ENCODE data around the gene OCIAD2.
"Not testable (repeated sequence)": the region's sequence is repeated elsewhere in the genome, so short reads cannot be mapped to it uniquely, and the experiment has no call there.

Gene OCIAD2, protein sequence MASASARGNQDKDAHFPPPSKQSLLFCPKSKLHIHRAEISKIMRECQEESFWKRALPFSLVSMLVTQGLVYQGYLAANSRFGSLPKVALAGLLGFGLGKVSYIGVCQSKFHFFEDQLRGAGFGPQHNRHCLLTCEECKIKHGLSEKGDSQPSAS

DNA sequence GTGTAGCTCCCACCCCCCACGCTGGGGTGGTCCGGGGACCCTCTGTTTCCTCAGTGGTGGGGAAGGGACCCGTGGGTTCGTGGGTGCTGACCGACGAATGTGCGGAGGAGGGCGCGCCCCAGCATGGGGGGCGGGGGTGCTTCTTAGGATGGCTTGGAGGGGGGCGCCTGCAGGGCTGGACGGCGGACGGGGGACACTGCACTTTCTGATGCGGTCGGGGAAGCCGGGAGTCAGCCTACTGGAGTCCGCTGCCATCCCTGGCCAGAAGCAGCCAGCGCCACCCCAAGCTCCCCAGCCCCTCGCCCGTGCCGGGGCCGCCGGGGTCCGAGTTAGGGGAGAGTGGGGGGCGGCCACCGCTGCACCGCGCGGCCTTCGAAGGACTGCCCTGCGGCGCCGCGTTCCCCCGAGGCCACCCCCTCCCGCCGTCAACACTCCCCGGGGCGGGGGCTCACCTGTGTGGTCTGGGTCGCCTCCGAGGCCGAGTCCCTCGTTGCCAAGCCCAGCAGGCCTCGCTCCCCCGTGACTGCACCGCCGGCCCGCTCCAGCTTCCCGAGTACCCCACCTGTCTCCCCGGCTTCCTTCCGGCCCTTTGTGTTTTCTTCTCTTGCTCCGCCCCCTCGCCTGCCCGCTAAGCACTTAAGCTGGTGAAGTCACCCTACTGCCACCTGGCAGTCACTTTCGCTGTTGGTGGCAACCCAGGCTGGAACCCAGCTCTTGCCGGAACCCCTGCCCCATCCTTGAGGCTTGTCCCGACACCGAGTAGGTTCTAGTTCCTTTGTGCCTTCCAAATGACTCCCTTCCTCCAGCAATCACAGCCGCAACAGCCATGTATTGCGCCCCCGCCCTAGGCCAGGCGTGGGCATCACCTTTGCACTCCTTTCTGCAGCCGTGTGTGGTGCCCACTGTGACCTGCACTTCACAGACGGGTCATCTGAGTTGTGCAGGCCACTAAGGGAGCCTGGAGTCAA is at the start of gene OCIAD2:
Gene OCIAD2, minus strand, starts transcription at position 569 of the 968 bp plus-strand sequence. CDS start 2,225 bp downstream, outside the sequence.
- DNase-seq (ENCODE audit: low read depth in 2 of 2) = peak; percentile 66 to 75

DNA sequence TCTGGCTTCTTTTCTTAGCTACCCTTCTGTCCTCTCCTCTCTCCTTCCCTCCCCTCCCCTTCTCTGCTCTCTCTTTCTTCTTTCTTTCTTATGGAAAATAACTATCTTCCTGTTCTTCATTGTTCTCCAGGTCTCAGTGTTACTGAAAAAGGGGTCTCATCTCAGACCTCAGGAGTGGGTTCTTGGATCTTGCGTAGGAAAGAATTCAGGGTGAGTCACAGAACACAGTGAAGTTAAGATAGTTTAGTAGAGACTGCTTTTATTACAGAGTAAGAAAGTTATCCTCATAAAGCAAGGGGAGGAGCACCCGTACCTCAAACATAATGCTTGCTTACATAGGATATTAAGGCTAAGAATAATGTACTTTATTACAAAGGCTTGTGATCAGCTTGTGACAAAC is 47.7 kb upstream of the OCIAD2 start:
- DNase-seq (ENCODE audit: low read depth in 2 of 2) = no peak

DNA sequence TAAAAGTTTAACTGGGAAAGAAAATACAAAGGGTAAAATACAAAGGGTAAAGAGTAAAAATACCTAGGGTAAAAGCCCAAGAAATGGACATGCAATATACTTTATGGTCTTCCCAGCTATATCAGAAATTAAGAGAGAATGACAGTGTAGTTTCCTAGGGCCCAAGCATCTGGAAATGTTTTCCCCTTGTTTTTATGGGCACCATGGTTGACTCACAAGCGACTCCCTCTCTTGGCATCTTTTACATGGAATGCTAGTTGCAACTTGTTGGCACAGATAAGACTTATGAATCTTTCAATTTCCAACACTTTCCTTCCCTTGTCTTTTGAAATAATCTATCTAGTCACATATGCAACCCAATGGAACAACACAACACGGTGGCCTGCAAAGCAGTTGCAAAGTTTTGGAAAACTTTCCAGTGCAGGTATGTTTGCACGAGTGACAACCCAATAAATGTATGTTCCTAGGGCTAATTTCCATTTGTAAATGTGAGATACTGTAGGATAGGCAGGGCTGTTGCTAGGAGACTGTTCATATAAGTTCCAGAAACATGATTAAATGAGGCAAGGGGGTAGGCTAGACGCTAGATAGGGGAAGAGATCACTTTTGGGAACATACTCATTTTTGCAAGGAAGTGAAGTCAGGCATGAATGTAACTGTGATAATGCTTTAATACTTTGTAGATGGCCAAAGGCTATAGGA is 43.1 kb upstream of the OCIAD2 start:
- DNase-seq (ENCODE audit: low read depth in 2 of 2) = no peak

DNA sequence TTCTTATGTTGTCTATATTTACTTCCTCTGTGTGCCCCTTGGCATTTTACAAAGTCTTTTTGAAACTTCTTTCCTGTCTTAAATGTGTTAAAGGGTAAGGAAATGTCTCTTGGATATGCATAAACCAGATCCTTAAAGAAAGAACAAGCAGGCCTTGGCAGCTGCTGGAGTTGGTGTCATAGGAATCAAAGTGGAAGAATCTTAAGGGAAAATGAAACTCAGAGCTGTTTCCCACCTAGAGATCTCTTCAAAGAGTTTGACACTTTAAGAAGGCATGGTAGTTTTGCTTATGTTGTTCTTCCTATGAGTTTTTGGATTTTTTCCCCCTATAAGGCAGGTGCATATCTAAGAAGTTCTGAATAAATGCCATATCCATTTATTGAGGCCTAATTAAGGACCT is 42.5 kb upstream of the OCIAD2 start:
- no peak for DNase-seq (ENCODE audit: low read depth in 2 of 2)

DNA sequence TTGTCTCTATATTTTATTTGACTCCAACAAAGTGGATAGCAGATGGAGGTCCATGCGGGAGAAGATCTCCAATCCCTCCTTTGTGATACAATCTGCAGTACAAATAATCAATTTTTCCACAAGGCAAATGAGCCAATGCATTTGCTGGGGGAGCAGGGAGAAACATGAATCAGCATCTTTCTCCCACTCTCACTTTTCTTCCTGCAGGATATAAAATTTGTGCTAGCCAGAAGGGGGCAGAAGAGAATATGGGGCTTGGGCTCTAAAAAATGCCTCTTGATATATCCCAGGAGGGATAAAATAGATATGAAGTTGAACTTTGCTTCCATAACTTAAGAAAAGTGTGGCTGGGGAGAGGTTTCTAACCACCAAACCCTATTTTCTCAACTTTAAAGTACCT is 41.2 kb upstream of the OCIAD2 start:
- DNase-seq (ENCODE audit: low read depth in 2 of 2) = no peak

DNA sequence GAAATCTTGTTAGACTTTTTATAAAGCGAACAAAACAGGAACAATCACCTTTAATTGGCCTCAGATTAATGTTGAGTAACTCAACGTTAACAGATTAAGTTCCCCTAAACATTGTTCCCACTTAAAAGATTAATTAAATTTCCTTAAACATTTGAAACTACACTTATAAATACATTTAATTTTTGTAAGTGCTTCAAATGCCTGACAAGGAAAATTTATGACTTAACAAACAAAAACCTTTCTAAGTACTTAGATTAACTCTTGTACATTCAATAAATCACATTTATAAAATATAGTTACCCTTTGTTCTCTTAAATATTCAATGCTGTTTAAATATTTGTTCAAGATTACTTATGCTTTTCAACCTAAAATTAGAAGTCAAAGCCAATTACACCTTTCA is 39.4 kb upstream of the OCIAD2 start:
- DNase-seq (ENCODE audit: low read depth in 2 of 2) = no peak

DNA sequence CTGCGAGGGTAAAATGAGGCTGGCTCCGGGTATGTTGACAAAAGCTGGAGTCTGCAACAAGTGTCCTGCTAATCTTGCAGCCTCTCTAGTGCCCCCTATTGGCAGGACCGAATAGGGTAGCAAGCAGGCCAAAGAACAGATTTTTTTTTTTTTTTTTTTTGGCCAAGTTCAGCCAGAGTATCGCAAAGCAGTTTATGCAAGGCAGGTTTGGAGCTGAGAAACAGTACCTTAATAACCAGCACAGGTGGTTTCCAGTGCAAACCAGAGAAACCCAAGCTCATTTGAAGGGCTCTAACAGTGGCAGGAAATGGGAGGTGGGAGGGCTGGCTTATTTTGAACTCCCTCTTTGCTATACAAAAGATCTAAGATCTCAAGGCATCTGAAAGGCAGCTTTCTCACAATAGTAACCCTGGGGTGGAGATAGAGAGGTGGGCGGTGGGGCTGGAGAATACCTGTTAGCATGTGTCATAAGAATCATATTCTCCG is 38.2 kb upstream of the OCIAD2 start:
- peak; percentile 46 to 50 for DNase-seq (ENCODE audit: low read depth in 2 of 2)

DNA sequence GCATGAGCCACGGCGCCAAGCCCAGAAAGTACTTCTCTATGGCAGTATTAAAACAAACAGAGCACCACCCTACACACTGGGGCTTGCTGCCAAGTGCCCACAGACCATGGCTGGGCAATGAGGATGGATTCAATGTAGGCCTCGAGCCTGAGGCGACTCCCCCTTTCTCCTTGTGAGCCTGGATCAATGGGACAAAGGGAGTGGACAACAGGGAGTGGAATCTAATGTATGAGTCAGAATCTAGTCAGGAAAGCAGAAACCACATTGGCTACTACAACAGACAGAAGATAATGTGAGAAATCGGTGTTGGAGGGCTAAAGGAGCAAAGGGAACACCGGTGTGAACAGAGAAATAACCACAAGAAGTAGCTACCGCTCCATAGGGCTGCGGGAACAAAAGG is 37.7 kb upstream of the OCIAD2 start:
- no peak for DNase-seq (ENCODE audit: low read depth in 2 of 2)

DNA sequence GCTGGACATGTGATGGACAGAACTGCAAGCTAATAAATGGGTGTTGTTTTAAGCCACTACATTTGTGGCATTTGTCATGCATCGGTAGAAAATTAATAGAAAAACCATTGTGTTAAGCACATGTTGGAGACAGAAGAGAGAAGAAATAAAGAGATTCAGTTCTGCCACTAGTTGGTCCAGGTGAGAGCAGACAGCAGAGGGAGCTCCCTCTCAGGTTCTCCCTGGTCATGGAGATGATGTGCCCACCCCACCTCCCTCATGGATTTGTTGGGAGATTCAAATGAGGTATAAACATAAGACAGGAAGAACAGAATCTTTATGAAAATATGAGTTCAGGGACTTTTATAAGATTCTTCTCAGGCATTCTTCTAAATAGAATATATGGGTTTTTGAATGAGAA is 36.8 kb upstream of the OCIAD2 start:
- no peak for DNase-seq (ENCODE audit: low read depth in 2 of 2)

DNA sequence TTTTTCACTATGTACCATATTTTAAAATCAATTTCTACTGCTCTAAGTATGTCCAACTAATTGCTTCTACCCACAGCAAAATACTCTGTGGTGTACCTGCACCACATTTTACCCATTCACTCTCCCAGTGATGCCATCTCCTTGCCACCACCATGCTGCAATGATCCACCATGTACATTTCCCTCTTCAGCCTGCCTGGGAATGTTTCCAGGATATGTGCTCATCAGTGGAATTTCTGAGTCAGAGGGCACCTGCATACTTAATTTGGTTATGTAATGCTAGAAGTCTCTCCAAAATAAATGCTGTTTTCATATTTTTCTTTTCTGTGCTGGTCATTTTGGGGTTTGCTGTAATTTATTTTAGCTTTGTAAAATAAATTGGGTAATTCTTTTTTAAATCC is 33.2 kb upstream of the OCIAD2 start:
- DNase-seq (ENCODE audit: low read depth in 2 of 2) = no peak

DNA sequence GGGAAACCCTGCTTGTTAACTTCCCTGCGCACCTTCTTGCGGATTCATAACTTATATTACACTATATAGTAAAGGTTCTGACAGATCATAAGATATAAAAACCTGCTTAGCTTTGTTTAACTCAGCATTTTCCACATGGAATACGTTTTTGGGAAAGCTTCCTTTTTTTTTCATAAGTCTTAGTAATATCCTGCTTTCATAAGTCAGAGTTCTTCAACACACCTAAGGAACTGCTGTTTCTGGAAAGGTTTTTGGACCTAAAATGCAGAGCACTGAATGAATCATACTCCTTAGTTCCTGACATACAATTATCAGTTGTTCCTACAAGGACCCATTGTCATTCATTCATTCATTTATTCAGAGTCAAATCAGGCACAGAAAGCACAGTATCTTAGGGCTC is 32.3 kb upstream of the OCIAD2 start:
- no peak for DNase-seq (ENCODE audit: low read depth in 2 of 2)

DNA sequence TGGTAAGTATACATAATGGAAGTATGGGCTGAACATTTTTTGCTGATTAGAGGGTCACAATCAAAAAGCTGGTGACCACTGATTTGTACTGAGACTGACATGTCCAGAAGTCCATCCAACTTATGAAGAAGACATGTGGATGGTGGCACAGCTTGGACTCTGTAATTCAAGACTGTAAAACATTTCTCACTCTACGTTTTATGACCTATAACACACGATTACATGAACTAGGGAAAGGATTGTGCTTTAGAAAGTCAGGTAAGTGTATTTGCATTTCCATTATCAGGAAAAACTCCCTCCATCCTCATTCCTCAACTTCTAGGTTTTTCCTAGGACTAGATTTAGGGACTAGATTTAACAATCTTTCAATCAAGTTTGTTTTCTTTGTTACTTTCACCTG is 30.5 kb upstream of the OCIAD2 start:
- no peak for DNase-seq (ENCODE audit: low read depth in 2 of 2)

DNA sequence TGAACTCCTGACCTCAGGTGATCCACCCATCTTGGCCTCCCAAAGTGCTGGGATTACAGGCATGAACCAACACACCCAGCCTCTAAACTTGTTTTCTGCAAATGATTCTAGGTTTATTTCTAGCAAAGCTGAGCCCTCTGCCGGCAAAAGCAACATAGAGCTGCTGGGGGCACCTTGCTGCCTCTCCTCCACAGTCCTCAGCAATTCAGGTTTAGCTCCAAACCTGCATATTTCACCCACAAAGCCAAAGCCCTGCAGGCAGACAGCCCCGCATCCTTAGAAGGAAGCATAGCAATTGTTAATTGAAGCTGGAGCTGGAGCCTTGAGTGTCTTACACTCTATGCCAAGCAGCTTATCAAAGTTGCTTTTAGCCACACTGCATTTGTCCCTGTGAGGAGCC is 24.9 kb upstream of the OCIAD2 start:
- no peak for DNase-seq (ENCODE audit: low read depth in 2 of 2)

DNA sequence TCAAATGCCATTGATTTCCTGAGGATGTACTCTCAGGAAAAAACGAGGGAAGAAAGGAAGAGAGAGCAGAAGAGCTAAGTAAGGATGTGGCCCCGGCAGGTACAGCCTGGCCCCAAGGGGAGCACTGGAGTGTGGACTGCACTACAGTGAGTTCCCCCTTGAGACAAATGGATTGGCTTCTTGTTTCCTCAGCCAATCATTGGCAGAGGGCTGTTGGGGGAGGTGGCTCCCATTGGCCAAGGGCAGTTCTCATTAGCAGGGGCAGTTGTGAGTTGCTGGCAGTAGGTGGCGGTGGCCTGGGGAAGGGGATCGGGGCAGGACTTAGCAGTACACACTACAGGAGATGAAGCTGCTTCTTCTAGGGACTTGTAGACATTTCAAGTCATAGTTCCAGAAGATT is 24.1 kb upstream of the OCIAD2 start:
- DNase-seq (ENCODE audit: low read depth in 2 of 2) = no peak

DNA sequence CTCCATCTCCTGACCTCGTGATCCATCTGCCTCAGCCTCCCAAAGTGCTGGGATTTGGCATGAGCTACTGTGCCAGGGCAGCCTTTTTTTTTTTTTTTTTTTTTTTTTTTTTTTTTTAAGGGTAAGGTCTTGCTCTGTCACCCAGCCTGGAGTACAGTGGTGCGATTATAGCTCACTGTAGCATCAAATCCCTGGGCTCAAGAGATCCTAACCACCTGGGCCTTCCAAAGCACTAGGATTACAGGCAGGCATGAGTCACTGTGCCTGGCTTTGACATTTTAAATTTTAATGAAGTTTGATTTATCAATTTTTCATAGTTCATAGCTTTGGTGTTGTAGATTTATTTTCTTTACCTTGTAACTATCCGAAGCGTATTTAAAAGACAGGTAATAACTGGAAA is 17.8 kb upstream of the OCIAD2 start:
- DNase-seq (ENCODE audit: low read depth in 2 of 2) = no peak

DNA sequence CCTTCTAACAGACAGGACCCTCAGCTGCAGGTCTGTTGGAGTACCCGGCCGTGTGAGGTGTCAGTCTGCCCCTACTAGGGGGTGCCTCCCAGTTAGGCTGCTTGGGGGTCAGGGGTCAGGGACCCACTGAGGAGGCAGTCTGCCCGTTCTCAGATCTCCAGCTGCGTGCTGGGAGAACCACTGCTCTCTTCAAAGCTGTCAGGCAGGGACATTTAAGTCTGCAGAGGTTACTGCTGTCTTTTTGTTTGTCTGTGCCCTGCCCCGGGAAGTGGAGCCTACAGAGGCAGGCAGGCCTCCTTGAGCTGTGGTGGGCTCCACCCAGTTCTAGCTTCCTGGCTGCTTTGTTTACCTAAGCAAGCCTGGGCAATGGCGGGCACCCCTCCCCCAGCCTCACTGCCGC is 16.5 kb upstream of the OCIAD2 start:
- DNase-seq (ENCODE audit: low read depth in 2 of 2) = not testable (repeated sequence)

DNA sequence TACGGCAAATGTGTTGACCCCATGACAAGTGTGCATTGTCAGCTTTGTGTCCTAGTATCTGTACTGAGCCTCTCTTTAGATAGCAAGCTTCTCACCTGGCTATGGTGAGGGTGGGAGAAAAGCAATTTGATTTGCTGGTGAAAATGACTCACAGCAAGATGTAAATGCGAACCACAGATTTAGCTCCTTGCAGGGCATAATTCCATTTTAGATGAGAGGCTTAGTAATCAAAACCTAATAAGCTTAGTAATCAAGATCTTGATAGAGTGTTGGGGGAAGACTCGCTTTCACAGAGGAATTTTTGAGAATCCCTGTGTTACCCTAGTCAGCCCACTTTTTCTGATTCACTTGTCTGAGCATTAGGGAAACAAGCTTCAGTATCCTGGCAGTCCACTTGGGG is 7.7 kb upstream of the OCIAD2 start:
- DNase-seq (ENCODE audit: low read depth in 2 of 2) = no peak

DNA sequence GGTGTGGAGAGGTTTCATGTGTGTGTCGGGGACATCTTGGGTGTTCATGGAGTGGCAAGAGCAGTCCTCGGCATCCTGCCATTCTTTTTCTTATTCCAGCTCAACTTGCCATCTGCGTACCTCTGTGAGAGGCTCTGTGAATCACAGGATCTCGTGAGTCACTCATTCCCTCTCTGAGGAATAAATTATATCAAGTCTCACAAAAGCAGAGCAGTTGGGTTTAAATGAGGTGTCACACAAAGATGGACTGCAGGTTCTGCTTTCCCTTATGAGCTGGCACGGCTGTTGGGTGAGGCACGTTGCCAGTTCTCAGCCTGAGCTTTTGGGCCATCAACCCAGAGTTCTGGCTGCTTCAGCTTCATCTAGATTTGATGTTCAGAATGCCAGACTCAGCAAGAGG is 6.8 kb upstream of the OCIAD2 start:
- no peak for DNase-seq (ENCODE audit: low read depth in 2 of 2)

DNA sequence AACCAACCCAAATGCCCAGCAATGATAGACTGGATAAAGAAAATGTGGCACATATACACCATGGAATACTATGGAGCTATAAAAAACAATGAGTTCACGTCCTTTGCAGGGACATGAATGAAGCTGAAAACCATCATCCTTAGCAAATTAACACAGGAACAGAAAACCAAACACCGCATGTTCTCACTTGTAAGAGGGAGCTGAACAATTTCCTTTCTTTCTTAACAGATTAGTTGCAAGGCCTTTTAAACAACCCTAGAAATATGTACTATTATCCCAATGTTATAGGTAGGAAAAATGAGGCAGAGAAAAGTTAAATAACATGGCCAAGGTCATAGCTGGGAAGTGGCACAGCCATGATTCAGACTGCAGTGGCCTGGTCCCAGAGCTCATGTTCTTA is 5.8 kb upstream of the OCIAD2 start:
- no peak for DNase-seq (ENCODE audit: low read depth in 2 of 2)

DNA sequence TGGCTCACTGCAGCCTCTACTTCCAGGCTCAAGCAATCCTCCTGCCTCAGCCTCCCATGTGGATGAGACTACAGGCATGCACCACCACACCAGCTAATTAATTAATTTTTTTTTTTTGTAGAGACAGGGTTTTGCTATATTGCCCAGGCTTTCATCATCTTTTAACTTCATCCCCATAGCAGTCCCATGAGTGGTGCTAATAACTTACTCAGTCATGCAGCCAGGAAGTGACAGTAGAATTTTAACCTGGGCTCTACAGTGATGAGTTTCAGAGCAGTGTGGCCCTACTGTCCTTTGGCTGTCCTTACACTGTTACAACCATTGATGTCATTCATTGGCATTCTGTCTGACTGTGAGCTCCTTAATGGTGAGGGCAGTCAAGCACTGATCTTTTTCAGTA is 3.9 kb upstream of the OCIAD2 start:
- DNase-seq (ENCODE audit: low read depth in 2 of 2) = no peak

DNA sequence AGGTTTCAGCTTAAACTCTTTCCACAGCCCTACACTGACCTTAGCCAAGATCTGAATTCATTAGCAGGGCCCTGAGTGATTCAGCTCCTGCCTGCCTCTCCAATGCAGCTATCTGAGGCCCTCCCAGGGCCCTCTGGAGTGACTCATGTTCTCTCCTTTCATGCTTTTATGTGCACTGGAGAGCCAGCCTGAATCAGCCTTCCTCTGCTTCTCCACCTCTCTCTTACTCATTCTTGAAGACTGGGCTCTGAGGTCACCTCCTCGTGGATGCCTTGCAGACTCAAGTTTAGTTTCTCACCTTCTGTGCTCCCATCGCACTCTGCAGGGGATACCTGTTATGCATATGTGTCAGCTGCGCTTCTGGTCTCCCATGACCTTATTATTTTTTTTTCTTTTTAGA is 3.1 kb upstream of the OCIAD2 start:
- DNase-seq (ENCODE audit: low read depth in 2 of 2) = peak; percentile 40 to 69

DNA sequence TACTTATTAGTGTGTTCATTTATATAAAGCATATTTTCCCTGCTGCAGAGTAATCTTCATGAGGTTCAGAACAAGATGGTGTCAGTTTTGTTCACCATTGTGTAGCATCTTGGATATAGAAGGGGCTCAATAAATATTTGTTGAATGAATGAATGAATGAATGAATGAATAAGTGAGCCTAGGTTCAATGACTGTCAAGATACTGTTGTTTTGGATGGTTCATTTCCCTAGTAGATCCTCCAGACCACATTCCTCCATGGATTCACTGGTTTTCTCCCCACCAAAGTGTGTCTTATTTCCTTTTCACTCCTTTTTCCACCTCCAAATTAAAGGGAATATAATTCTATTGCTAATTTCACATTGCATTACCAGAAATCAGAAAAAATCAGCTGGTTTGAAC is 2.1 kb upstream of the OCIAD2 start:
- no peak for DNase-seq (ENCODE audit: low read depth in 2 of 2)

Data from stimulated activated CD4-positive, alpha-beta T cell treated with anti-CD3 and anti-CD28 coated beads, Interleukin-4, amount 100 ng/mL, for 48 hours (primary cell).